T-helper 2 cell treated with Interferon-gamma antibody and Interleukin-4, amounts not matched to agents 100 ng/mL and 5 ng/mL, for 36 hours (primary cell): ENCODE data around the gene CASP14. TPM values are rescaled to one million over a fixed set of nuclear protein-coding genes. Genes with fewer than 3 reads are reported as not detected.

Source experiments
- total RNA-seq: library from RNA; stranded (reverse); gene quantifications from 2 replicates; pipeline ENCODE4 v1.2.3, GENCODE V29; 2022

CASP14 gene
- total RNA-seq, 1 donor from 2014 or later: not detected

Other genes starting within 250 kb of the CASP14 start
- gene OR7A5, start 214.3 kb upstream of the CASP14 start, total RNA-seq: not detected in 2 replicates
- not detected in 2 replicates for gene OR7C1, start 214.3 kb upstream of the CASP14 start, total RNA-seq
- gene OR7A10, start 200.6 kb upstream of the CASP14 start, total RNA-seq: not detected in 2 replicates
- not detected in 2 replicates for gene OR7A17, start 163.3 kb upstream of the CASP14 start, total RNA-seq
- gene OR7C2, start 108.0 kb upstream of the CASP14 start, total RNA-seq: not detected in 2 replicates
- gene SLC1A6, start 69.6 kb upstream of the CASP14 start, total RNA-seq: not detected in 2 replicates
- not detected in 2 replicates for gene OR1I1, start 32.7 kb downstream of the CASP14 start, total RNA-seq
- gene SYDE1, start 57.9 kb downstream of the CASP14 start, total RNA-seq: 0.41 and 0.55 TPM in 2 replicates
- gene NOTCH3, start 151.5 kb downstream of the CASP14 start, total RNA-seq: not detected in 2 replicates
- 0.11 TPM in 1 of 2 replicates, not detected in the other for gene EPHX3, start 183.0 kb downstream of the CASP14 start, total RNA-seq